GM18502 (cell line): ENCODE measurements around the gene FUOM.
A peak's percentile ranks its signal among the peaks of the same experiment; 100 is the strongest.
"Not testable (repeated sequence)": the region's sequence is repeated elsewhere in the genome, so short reads cannot be mapped to it uniquely, and the experiment has no call there.

ENCODE experiments used
- ATAC-seq: cut with Tn5 transposase; IDR thresholded peaks from one replicate; pipeline ENCODE4 v1.9.1; 2021; ENCODE audit warnings: mild to moderate bottlenecking; ENCODE audit not compliant: unreplicated experiment, poor library complexity

Gene FUOM

DNA sequence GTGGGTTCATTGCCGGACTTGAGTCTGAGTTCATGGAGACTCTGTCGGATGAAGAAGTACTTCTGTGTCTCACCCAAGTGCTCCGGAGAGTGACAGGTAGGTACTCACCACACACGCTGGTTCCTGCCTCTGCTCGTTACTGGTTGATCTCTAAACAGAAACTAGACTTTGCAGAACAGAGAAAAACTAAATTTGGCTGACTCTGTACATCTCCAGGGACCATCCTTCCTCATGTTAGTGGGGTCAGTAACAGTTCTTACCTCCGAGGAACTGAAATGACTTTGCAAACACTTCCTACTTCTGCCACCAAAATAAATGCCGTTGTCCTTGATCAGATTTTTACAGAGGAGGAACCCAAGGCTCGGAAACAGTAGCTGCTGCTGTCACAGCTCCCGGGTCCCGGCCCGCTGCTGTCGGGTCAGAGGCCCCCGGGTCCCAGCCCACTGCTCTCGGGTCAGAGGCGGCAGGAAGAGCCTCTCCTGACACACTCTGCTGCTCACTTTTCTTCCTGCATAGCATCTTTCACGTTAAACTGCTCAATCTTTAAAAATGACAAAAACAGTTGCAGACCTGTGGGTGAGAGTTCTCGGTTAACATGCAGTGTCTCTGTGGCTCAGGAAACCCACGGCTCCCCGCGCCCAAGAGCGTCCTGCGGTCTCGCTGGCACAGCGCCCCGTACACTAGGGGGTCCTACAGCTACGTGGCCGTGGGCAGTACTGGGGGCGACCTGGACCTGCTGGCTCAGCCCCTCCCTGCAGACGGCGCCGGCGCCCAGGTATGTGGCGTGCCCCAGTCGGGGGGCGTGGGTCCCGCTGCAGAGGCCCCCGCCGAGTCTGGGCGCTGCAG, 31.4 kb upstream of the FUOM start:
- ATAC-seq: peak; percentile 85

DNA sequence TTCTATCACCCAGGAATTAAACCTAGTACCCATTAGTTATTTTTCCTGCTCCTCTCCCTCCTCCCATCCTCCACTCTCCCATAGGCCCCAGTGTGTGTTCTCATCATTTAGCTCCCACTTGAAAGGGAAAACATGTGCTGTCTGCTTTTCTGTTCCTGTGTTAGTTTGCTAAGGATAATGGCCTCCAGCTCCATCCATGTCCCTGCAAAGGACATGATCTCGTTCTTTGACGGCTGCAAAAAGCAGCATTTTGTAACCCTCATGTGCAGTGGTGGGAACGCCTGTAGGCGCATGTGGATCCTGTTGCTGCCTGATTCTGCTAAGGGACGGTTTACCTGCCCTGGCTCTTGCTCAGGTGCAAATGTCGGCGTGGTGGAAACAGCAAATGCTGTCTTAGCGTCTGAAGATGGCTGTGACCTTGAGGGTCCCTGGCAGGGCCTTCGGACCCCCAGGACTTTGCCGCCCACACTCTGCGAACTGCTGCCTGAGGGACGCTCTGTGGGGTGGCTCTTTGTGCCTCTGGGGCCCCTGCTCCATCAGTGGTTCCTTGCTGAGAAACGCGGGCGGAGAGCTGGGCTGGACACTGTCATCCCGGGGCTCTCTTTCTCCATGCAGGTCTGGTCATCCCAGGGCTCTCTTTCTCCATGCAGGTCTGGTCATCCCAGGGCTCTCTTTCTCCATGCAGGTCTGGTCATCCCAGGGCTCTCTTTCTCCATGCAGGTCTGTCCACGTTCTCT, 30.6 kb upstream of the FUOM start:
- ATAC-seq: peak; percentile 2

DNA sequence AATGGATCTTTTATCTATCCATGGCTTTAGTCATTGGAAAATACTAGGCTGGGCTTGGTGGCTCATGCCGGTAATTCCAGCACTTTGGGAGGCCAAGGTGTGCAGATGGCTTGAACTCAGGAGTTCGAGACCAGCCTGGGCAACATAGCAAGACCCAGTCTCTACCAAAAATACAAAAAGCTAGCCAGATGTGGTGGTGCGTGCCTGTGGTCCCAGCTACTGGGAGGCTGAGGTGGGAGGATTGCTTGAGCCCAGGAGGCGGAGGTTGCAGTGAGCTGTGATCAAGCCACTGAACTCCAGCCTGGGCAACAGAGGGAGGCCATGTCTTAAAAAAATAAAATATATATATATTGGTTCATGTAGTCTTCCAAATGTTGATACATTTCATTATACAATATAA, 29.1 kb upstream of the FUOM start:
- ATAC-seq: not testable (repeated sequence)

DNA sequence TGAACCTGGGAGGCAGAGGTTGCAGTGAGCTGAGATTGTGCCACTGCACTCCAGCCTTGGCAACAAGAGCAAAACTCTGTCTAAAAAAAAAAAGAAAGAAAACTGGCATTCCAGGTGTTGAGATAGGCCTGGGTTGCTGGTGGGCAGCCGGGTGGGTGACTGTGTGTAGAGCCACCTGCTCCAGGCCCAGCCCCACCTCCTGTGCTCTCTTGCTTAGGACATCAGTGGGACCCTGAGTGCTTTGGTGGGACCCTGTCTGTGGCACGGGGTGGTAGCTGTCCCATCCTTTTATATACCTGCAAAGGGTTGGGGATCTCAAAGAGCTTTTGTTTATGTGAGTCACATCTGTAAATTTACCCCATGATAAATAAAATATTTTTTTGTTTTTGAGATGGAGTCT, 27.4 kb upstream of the FUOM start:
- ATAC-seq: no peak

DNA sequence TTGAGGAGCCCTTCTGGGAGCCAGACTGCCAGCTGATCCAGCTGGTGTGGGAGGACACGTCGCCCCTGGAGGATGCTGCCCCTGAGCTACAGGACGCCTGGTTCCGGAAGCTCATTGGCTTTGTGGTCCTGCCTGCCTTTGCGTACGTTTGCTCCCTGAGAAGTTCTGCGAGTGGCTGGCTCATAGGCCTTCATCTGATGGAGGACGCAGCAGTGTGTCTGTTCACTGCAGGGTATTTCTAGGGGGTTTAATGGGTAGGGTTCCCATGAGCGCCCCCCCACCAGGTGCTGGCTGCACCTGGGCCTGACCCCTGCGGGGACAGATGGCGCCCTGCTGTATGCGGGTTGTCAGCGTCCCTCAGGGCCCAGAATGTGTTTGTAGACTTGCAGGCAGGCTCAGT, 26.3 kb upstream of the FUOM start:
- ATAC-seq: no peak

DNA sequence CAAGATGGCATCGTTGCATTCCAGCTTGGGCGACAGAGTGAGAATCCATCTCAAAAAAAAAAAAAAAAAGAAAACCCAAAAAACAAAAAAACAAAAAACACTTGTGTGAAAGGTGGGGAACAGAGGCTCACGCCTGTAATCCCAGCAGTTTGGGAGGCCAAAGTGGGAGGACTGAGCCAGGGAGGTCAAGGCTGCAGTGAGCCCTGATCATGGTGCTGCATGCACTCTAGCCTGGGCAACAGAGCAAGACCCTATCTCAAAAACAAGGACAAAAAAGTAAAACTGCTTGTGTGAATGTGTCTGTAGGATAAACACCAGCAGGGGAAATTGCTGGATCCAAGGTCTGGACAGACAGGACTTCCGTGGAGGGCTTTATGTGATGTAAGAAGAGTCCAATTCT, 25.7 kb upstream of the FUOM start:
- no peak for ATAC-seq

DNA sequence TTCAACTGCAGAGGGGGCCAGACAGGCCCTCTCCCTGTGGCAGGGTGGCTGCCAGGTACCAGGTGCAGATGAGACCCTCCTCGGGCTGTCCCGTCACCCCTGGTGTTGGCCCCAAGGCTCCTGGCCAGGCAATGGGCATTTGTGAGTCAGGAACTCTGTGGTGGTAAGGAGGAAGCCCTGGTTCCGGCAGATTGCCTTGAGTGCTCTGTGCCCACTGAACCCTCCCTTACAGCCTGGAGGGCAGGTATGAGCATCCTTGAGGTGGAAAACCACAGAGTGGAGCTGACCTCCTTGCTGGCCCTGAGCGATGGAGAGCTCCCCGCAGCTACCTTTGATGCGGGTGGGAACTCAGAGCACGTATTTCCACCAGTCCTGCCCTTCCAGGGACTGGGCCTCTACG, 23.2 kb upstream of the FUOM start:
- ATAC-seq: no peak

DNA sequence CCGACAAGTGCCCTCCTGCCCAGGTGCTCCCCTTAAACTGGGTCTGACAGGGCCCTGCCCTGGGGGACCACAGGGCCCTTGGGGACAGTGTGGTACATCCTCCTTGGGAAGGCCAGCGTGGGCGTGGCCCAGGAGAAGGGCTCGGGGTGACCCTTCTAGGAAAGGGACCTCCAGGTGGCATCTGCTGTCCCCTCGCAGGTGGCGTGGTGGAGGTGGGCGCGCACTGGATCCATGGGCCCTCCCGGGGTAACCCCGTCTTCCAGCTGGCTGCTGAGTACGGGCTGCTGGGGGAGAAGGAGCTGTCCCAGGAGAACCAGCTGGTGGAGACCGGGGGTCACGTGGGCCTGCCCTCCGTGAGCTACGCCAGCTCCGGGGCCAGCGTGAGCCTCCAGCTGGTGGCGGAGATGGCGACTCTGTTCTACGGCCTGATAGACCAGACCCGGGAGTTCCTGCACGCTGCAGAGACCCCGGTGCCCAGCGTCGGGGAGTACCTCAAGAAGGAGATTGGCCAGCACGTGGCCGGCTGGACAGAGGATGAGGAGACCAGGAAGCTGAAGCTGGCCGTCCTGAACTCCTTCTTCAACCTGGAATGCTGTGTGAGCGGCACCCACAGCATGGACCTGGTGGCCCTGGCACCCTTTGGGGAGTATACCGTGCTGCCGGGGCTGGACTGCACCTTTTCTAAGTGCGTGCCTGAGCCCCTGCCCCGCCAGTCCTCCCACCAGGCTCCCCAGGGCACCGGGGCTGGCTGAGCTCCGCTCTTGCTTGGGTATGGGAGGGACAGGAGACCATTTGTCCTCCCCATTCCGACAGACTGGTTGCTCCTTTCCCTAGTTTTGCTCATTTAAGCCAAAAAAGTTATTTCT, 22.2 kb upstream of the FUOM start:
- no peak for ATAC-seq

DNA sequence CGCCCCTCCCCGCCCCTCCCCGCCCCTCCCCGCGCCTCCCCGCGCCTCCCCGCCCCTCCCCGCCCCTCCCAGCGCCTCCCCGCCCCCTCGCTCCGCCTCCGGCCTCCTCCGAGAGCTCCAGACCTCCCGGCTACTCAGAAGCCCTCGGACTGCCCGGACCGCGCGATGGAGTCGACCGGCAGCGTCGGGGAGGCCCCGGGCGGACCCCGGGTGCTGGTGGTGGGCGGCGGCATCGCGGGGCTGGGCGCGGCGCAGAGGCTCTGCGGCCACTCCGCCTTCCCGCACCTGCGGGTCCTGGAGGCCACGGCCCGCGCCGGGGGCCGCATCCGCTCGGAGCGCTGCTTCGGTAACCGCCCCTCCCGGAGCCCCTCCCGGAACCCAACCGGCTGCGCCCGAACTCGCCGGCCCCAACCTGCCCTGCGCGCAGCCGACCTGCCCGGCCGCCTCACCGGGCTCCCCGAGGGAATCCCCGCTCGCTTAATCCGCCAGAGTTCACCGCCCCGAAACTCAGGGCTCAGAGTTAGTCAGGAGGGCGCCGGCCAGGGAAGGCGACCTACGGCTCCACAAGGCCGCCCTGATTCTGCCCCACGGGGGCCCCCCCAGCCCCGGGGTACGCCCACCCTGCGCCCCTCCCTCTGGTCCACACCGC, 21.5 kb upstream of the FUOM start, which contains the start of gene PAOX:
PAOX (plus strand) TSS at position 111 of the 649 bp plus-strand sequence; CDS start at position 166, 55 bp downstream.
- ATAC-seq: peak; percentile 59

DNA sequence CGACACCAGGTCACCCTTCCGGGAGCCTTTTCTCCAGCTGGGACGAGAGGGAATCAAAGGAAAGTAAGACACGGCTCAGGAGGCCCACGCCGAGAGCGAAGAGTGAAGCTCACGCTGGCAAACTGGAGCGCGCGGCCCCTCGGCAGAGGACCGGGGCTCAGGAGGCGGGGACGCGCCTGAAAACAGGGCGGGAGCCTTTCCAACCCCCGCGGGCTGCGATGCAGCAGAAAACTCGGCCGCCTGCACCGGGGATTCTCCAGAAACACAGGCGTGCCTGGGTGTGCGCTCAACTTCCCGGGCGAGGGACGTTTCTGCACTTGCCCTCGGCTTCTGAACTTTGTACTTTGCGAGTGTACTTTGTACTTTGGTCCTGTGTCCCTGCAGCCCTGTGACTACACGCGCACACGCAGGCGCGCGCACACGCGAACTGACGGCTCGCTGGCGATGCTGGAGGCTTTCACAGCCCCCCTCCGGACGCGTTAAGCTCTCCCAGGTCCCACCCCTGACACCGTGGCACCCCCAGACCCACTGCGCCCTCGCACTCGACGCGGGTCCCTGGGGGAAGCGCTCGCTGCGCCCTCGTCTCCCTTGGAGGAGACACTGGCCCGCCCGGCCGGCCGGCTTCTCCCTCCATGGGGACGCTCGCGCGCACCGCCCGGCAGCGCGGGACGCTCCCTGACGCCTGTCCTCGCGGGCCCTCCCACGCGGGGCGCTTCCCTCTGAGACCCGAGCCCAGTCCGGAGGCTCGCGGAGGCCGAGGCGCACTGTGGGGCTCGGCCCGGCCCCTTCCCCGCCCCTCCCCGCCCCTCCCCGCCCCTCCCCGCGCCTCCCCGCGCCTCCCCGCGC, 20.7 kb upstream of the FUOM start:
- ATAC-seq: peak; percentile 41

DNA sequence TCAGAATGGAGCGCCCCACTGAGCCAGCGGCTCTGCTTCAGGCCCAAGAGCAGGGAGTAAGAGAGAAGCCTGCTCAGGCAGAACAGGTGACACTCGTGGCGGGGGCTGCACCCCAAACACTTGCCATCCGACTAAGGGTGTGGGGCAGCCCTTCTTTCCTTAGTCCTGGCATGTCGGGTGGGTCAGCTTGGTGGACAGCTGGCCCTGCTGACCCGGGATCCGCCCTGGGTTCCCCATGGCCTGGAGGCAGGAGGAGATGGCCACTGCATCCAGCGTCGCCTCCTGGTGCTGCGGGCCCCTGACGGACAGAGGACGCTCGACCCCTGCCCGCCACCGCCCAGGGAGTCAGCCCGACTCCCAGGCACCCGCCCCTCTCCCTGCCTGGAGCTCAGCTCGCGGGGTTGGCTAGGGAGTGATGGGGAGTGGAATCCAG, 20.0 kb upstream of the FUOM start:
- ATAC-seq: no peak

DNA sequence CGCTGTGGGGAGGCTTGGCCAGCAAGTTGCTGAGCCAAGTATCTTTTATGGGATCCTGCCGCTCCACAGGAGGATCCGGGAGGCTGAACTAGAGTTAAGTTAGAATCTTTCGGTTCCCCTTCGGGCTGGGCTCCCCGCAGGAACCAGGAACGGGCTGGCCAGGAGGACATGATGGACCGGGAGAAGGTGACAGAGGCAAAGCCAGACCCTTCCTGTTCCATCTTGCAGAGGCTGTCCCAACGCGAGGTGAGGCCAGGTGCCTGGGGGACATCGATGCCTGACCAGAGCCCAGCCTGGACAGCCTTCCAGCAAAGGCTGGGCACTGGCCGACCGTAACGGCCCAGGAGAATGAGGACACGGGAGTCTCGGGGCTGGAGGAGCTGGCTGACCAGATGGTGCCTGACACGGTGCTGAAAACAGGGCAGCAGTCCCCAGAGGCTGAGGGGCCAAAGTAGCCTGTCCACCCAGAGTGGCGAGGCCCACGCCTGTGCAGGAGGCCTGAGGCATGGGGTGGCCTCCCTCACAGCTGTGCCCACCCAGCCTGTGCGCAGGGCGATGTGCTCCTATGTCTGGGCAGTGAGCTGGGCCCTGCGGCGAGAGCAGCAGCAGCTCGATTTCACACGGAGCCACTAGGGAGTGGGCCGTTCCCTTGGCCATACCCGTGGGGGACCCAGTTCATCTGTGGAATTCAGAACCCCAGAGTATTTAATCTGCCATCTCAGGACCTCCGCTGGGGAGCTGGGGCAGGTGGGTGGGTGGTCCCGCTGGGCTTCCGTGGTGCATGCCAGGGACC, 19.4 kb upstream of the FUOM start:
- no peak for ATAC-seq

DNA sequence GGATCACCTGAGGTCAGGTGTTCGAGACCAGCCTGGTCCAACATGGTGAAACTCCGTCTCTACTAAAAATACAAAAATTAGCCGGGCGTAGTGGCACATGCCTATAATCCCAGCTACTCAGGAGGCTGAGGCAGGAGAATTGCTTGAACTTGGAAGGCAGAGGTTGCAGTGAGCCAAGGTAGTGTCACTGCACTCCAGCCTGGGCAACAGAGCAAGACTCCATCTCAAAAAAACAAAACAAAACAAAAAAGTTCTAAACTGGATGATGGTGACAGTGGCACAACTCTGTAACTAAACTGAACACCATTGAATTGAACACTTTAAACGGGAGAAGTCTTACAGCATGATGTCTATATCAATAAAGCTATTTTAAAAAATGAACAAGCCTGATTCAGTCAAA, 18.4 kb upstream of the FUOM start:
- not testable (repeated sequence) for ATAC-seq

DNA sequence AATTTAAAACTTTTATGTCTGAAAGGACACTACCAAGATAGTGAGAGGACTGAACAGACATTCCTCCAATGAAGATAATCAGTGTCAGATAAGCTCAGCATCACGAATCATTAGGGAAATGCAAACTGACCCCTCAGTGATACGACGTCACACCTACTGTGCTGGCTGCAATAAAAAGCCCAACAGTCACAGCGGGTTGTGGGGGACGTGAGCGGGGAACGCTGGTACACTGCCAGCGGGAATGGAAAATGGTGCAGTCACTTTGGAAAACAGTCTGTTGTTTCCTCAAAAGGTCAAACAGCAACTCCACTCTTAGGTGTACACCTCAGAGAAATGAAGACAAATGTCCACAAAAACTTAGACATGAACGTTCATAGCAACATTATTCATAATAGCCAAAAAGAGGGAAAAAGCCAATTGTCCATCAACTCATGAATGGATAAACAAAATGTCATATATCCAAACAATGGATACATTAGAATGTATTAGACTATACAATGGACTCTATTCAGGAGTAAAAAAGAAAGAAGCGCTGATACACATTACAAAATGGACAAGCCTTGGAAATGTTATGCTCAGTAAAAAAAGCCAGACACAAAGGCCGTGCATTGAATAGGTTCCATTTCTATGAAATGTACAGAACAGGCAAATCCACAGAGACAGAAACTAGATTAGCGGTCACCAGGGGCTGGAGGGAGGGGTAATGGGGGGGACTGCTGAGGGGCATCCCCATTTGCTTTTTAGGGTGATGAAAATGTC, 17.7 kb upstream of the FUOM start:
- ATAC-seq: no peak

DNA sequence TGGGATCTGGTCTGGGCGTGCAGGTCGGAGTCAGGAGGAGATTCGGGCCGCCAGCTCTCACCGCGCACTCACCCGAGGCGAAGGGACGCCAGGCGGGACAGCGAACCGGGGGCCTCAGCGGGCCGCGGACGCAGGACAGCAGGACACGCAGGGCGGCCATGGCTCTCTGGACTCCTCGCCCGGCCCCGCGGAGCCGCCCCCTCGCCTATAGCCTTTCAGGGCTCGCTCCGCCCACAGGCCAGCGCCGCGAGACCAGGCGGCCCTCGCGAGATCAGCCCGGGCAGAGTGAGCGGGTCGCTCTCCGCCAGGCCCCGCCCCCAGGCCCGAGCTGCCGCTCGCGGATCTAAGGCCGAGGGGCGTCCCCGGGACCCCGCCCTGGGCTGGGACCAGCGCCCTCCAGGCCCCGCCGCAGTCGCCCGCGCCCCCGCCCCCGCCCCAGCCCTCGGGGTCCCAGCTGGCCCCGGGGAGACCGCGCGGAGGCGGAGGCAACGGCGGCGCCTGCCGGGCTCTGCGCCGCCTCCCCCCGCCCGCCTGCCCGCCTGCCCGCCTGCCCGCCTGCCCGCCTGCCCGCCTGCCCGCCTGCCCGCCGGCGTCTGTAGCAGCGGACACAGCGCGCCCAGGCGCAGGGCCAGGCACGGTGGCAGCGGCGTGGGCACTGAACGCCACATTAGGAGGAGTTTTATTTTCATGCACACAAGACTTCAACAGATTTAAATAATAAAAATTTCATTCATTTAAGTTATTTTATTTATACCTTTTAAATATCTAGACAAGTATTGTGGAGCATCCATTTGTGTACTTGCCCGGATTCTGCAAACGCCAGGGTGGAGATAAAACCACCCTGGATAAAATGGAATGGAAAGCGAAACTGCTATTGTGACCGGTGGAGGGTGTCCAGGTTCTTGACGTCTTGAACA, 15.6 kb upstream of the FUOM start, which contains the start of gene ECHS1:
ECHS1 (minus strand) TSS at position 181 of the 917 bp plus-strand sequence; CDS start at position 160, 21 bp downstream.
- ATAC-seq: peak; percentile 95

DNA sequence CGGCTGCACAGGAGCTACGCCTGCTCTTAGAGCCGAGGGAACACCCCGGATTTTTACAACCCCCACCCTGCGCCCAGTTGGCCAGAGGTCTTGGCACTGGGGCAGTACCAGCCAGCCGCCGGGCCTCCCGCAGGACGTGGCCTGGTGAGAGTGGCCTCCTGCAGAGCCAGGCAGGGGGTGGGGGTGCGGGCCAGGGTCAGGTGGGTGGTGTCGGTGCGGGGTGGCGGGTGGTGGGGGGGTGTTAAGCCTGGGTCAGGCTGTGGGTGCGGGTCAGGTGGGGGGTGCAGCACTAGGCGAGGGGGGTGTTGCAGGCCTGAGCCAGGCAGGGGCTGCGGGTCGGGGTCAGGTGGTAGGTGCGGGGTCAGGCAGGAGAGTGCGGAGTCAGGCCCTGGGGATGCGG, 14.7 kb upstream of the FUOM start:
- ATAC-seq: no peak
